HG02623 (cell line): ENCODE results near the gene ZNF737.
"Not testable (repeated sequence)": the region's sequence is repeated elsewhere in the genome, so short reads cannot be mapped to it uniquely, and the experiment has no call there.

Experiments used
- ATAC-seq: cut with Tn5 transposase; IDR thresholded peaks from one replicate; pipeline ENCODE4 v1.9.1; 2021; ENCODE audit warnings: moderate library complexity; ENCODE audit not compliant: unreplicated experiment

ZNF737 gene

GRCh38 chr19:20565321-20566018 is at the start of gene ZNF737:
Gene ZNF737 (minus strand): TSS chr19:20565781. CDS start chr19:20565640, 141 bp downstream.
- peak; percentile 91 for ATAC-seq

GRCh38 chr19:20614971-20615370 is 49.4 kb upstream of the ZNF737 start:
- ATAC-seq = not testable (repeated sequence)

- ATAC-seq = no peak
Measured at GRCh38 chr19:20612711-20613316, 47.2 kb upstream of the ZNF737 start.

- no peak for ATAC-seq
Measured at GRCh38 chr19:20611866-20612265, 46.3 kb upstream of the ZNF737 start.

- ATAC-seq = no peak
Measured at GRCh38 chr19:20607943-20608342, 42.4 kb upstream of the ZNF737 start.

GRCh38 chr19:20558571-20558970 is 7.0 kb downstream of the ZNF737 start:
- no peak for ATAC-seq

- no peak for ATAC-seq
Measured at GRCh38 chr19:20558011-20558410, 7.6 kb downstream of the ZNF737 start.

- not testable (repeated sequence) for ATAC-seq
Measured at GRCh38 chr19:20544667-20545333, 20.8 kb downstream of the ZNF737 start.

GRCh38 chr19:20530303-20530702 is 35.3 kb downstream of the ZNF737 start:
- ATAC-seq = not testable (repeated sequence)

- ATAC-seq = no peak
Measured at GRCh38 chr19:20513189-20513904, 52.2 kb downstream of the ZNF737 start.

GRCh38 chr19:20503476-20503875 is 62.1 kb downstream of the ZNF737 start:
- no peak for ATAC-seq
